Measurements from ENCODE around the gene RILPL2. TPM values are rescaled to one million over a fixed set of nuclear protein-coding genes. Genes with fewer than 3 reads are reported as not detected.
"Not testable (repeated sequence)": the region's sequence is repeated elsewhere in the genome, so short reads cannot be mapped to it uniquely, and the experiment has no call there.

The RILPL2 gene
- total RNA-seq, 1 experiment from 2014 or later = 2.2 TPM

DNA sequence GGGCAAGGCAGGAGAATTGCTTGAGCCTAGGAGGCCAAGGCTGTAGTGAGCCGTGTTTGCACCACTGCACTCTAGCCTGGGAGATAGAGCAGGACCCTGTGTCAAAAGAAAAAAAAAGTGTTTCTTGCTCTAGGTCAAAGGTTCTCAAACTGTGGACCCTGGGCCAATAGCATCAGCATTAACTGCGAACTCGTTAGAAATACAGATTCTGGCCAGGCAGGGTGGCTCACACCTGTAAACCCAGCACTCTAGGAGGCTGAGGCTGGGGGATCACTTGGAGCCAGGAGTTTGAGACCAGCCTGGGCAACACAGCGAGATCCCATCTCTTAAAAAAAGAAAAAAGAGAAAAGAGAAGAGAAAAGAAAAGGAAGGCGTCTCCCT lies 858 bp downstream of the RILPL2 start:
- H3K27me3 ChIP-seq = no peaks in the 10 kb centered on the region
- no peaks in the 10 kb centered on the region for H3K36me3 ChIP-seq
- no peak overlapping the region for H3K27ac ChIP-seq
- no peak for DNase-seq
- H3K4me3 ChIP-seq = peak overlapping the region; percentile 75
- no peaks in the 10 kb centered on the region for H3K9me3 ChIP-seq (replicated peaks)
- no peaks in the 10 kb centered on the region for H3K4me1 ChIP-seq

DNA sequence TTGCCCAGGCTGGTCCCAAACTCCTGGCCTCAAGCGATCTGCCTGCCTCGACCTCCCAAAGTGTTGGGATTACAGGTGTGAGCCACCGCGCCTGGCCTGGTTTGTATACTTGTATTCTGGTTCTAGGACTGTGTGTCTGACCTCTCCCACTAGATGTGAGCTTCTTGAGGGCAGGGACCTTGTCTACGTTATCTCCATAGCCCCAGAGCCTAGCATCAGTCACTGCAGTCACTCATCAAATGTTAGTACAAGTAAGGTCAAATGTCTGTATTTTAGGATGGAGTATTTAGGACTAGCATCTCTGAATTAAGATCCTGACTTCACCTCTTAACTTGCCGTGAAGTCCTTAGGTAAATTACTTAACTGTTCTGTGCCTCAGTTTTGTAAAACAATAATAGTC lies 2.9 kb downstream of the RILPL2 start:
- H3K4me1 ChIP-seq = no peaks in the 10 kb centered on the region
- H3K9me3 ChIP-seq (replicated peaks) = no peaks in the 10 kb centered on the region
- no peaks in the 10 kb centered on the region for H3K36me3 ChIP-seq
- no peak for DNase-seq
- no peaks in the 10 kb centered on the region for H3K27me3 ChIP-seq
- no peak overlapping the region for H3K27ac ChIP-seq
- H3K4me3 ChIP-seq = no peak overlapping the region

DNA sequence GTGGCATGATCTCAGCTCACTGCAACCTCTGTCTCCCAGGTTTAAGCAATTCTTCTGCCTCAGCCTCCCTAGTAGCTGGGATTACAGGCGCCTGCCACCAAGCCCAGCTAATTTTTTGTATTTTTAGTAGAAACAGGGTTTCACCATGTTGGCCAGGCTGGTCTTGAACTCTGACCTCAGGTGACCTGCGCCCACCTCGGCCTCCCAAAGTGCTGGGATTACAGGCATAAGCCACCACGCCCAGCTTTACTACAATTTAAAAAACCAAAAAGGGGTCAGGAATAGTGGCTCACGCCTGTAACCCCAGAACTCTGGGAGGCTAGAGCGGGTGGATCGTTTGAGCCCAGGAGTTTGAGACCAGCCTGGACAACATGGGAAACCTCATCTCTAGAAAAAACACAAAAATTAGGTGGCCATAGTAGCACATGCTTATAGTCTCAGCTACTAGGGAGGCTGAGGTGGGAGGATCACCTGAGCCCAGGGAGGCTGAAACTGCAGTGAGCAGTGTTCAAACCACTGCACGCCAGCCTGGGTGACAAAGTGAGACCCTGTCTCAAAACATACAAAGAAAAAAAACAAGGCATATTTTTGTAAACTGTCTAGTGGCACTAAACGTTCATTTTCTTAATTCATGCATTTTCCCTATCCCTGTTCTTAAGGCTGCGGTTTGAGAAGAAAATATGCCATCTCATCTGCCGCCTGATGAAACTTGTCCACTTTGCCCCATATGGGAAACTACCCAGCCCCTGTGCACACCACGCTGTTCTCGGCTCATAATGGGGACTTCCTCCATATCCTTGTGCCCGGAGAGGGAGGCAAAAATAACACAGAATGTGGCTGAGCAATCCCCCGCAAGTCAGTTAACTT lies 4.3 kb downstream of the RILPL2 start:
- not testable (repeated sequence) for H3K27ac ChIP-seq; DNase-seq; H3K9me3 ChIP-seq (replicated peaks); H3K36me3 ChIP-seq; H3K4me3 ChIP-seq; H3K4me1 ChIP-seq; H3K27me3 ChIP-seq

DNA sequence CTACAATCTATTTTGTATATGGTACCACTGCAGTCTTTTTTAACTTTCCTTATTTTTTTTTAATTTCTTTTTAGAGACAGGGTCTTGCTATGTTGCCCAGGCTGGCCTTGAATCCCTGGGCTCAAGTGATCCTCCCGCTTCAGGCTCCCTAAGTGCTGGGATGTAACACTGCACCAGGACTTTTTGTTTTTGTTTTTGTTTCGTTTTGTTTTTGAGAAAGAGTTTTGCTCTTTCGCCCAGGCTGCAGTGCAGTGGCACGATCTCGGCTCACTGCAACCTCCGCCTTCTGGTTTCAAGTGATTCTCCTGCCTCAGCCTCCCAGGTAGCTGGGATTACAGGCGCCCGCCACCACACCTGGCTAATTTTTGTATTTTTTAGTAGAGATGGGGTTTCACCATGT lies 7.4 kb downstream of the RILPL2 start:
- H3K27ac ChIP-seq; H3K4me3 ChIP-seq; H3K4me1 ChIP-seq; H3K9me3 ChIP-seq (replicated peaks); H3K27me3 ChIP-seq; H3K36me3 ChIP-seq; DNase-seq: not testable (repeated sequence)

DNA sequence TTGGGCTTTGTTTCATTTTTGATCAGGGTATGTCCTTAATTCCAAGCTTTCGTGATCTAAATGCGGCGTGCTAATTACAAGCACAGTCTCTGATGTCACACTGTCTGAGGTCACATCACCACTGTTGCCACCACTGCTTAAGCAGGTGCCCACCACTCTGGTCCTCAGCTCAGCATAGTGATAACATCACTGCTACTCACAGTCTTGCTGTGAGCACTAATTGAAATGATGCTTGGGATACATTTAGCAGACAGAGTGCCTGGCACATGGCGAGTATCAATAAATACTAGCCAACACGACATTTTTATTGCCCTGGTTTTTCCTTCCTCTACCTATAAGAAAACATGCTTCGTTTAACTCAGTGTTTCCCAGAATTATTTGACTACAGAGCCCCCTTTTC lies 7.9 kb downstream of the RILPL2 start:
- H3K27ac ChIP-seq = no peak overlapping the region
- H3K27me3 ChIP-seq = no peaks in the 10 kb centered on the region
- DNase-seq = no peak
- H3K4me1 ChIP-seq = no peaks in the 10 kb centered on the region
- no peaks in the 10 kb centered on the region for H3K9me3 ChIP-seq (replicated peaks)
- H3K4me3 ChIP-seq = no peak overlapping the region
- H3K36me3 ChIP-seq = no peaks in the 10 kb centered on the region

DNA sequence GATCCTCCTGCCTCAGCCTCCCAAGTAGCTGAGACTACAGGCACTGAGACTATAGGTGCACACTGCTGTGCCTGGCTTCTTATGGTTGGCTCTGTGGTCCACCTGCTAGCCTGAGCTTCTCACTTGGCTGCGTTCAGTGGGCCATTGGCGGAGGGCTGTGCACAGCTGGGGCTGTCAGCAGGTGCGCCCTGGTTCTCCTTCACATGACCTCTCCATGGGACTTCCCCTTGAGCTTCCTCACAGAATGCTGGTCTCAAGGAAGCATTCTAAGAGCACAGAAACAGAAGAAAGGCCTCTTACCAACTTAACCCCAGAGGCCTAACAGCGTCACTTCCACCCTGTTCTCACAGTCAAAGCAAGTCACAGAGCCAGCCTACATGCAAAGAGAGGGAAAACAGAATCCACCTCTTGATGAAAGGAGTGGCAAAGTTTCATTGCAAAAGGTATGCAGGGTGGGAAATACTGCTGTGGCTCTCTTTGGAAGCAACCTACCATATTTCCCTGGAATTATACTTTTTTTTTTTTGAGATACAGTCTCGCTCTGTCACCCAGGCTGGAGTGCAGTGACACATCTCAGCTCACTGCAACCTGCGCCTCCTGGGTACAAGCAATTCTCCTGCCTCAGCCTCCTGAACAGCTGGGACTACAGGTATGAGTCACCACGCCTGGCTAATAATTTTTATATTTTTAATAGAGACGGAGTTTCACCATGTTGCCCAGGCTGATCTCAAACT lies 9.3 kb downstream of the RILPL2 start:
- H3K36me3 ChIP-seq = no peaks in the 10 kb centered on the region
- no peak overlapping the region for H3K27ac ChIP-seq
- no peaks in the 10 kb centered on the region for H3K9me3 ChIP-seq (replicated peaks)
- H3K4me3 ChIP-seq = no peak overlapping the region
- no peaks in the 10 kb centered on the region for H3K27me3 ChIP-seq
- H3K4me1 ChIP-seq = no peaks in the 10 kb centered on the region
- DNase-seq = no peak

DNA sequence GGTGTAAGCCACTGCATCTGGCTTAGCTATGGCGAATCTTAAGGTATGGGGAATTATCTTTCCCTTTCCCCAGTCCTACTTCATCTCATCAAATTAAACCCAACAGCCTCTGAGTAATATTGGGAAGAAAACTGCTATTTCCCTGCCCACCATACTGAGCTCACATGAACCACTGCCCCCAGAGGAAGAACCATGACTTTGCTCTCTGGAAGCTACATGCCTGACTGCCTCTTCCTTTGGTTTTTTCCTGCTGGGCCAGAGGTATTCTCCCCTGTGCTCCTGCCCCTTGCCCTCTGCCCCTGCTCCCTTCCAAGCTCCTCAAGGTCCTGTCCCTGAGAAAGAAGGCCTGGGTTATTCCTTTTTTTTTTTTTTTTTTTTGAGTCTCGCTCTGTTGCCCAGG lies 15.2 kb downstream of the RILPL2 start:
- Histone ChIP-seq H3K27ac (no peak overlapping the region), H3K9me3 (replicated peaks) (no peaks in the 10 kb centered on the region), H3K4me3 (no peak overlapping the region), H3K4me1 (no peaks in the 10 kb centered on the region), H3K36me3 (no peaks in the 10 kb centered on the region), H3K27me3 (no peaks in the 10 kb centered on the region)
- DNase-seq = no peak

DNA sequence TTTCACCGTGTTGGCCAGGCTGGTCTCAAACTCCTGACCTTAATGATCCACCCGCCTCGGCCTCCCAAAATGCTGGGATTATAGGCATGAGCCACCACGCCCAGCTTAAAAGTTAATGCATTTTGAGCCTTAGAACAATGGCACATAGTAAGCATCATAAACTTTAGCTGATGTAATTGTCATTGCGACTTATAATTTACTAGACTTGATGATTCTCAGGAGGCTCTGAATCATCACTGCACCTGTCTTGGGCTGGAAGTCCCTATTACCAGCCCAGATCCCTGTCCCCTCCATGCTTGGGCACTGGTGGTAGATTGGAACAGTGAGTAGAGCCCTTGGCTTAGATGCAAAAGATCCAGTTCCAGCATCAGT lies 26.5 kb downstream of the RILPL2 start:
- no peaks in the 10 kb centered on the region for H3K4me1 ChIP-seq
- no peaks in the 10 kb centered on the region for H3K9me3 ChIP-seq (replicated peaks)
- no peaks in the 10 kb centered on the region for H3K27me3 ChIP-seq
- H3K36me3 ChIP-seq = peaks cover 10% of the 10 kb centered on the region; the same call in 1 of the 2 replicates
- no peak overlapping the region for H3K4me3 ChIP-seq
- H3K27ac ChIP-seq = no peak overlapping the region
- no peak for DNase-seq

DNA sequence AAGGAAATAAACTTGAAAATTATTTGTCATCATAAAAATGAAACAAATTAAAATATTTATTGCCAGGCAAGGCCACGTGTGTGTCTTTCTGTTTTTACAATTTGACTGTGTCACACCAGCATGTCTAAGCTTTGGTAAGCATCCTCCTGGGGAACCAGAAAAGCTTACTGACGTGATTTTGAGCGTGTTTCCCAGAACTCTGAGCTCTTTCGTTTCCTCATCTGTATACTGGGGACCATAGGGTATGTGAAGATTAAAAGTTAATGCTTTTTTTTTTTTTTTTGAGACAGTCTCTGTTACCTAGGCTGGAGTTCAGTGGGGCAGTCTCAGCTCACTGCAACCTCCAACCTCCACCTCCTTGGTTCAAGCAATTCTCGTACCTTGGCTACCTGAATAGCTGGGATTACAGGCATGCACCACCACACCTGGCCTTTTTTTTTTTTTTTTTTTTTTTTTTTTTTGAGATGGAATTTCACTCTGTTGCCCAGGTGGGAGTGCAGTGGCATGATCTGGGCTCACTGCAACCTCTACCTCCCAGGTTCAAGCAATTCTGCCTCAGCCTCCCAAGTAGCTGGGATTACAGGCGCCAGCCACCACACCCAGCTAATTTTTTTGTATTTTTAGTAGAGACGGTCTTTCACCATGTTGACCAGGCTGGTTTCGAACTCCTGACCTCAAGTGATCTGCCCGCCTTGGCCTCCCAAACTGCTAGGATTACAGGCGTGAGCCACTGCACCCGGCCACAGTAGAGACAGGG lies 27.0 kb downstream of the RILPL2 start:
- not testable (repeated sequence) for DNase-seq
- peaks cover 15% of the 10 kb centered on the region for H3K36me3 ChIP-seq

DNA sequence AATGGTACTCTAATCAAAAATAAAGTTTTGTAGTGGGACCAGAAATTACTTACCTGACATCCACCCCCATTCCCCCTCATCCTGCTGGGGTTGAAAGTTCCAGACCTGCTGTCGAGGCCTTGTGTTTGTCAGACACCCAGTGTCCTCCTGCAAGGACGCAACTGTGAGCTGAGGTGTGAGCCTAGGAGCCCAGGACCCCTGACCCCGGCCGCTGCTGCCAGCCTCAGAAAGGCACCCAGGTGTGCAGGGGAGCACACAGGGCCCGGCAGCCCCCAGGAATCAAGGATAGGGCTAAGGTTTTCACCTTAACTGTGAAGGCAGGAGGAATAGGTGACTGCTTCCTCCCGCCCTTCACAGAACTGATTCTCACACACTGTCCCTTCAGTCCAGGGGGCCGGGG lies 27.9 kb downstream of the RILPL2 start:
- H3K27me3 ChIP-seq; H3K4me1 ChIP-seq; H3K4me3 ChIP-seq; H3K9me3 ChIP-seq (replicated peaks); H3K27ac ChIP-seq; DNase-seq: not testable (repeated sequence)
- H3K36me3 ChIP-seq = peaks cover 22% of the 10 kb centered on the region

More for the DNA sequence above, 27.0 kb downstream of the RILPL2 start:
- not testable (repeated sequence) for H3K9me3 ChIP-seq (replicated peaks); H3K27me3 ChIP-seq; H3K4me3 ChIP-seq; H3K4me1 ChIP-seq; H3K27ac ChIP-seq

DNA sequence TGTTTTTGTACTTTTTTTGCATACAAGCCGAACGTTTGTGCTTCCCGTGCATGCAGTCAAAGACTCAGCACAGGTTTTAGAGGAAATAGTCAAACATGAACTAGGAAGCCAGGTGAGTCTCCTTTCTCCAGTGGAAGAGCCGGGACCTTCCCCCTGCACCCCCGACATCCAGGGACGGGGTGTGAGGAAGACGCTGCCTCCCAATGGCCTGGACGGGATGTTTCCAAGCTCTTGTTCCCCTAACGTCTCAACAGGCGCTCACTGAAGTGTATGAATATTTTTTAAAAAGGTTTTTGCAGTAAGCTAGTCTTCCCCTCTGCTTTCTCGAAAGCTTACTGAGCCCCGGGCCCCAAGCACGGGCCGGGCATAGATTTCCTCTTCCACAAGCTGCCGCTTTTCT lies 28.6 kb downstream of the RILPL2 start:
- not testable (repeated sequence) for H3K4me1 ChIP-seq; H3K4me3 ChIP-seq; H3K27me3 ChIP-seq; H3K9me3 ChIP-seq (replicated peaks); DNase-seq; H3K27ac ChIP-seq
- peaks cover 28% of the 10 kb centered on the region for H3K36me3 ChIP-seq

DNA sequence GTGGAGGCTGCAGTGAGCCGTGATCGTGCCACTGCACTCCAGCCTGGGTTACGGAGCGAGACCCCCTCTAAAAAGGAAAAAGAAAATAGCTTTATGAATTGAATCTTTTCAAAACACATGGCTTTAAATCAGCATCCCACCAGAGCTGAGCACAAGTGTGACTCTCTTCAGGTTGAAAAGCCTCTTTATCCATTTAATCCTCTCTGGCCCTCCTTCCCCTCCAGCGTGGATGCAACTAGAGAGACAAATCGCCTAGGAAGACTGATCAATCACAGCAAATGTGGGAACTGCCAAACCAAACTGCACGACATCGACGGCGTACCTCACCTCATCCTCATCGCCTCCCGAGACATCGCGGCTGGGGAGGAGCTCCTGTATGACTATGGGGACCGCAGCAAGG lies 29.2 kb downstream of the RILPL2 start:
- H3K9me3 ChIP-seq (replicated peaks); H3K27me3 ChIP-seq; H3K27ac ChIP-seq; H3K4me3 ChIP-seq; DNase-seq; H3K4me1 ChIP-seq: not testable (repeated sequence)
- H3K36me3 ChIP-seq = peaks cover 28% of the 10 kb centered on the region

DNA sequence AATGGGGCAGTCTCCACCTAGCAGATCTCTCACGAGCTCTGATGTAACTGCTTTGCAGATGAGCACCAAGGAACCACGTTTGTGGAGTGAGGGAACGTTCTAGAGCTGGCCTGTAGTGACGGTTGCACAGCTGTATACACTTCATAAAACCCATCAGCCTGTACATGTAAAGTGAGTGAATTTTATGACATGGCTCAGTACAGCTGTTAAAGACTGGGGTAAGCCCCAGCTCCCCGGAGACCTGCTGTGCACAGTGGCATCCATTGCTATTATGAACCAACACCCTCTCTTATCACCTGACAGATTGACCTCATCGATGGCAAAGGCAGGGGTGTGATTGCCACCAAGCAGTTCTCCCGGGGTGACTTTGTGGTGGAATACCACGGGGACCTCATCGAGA lies 31.9 kb downstream of the RILPL2 start:
- H3K27ac ChIP-seq = no peak overlapping the region
- no peaks in the 10 kb centered on the region for H3K9me3 ChIP-seq (replicated peaks)
- peaks cover 35% of the 10 kb centered on the region for H3K36me3 ChIP-seq
- H3K27me3 ChIP-seq = no peaks in the 10 kb centered on the region
- no peak overlapping the region for H3K4me3 ChIP-seq
- DNase-seq = no peak
- no peaks in the 10 kb centered on the region for H3K4me1 ChIP-seq

DNA sequence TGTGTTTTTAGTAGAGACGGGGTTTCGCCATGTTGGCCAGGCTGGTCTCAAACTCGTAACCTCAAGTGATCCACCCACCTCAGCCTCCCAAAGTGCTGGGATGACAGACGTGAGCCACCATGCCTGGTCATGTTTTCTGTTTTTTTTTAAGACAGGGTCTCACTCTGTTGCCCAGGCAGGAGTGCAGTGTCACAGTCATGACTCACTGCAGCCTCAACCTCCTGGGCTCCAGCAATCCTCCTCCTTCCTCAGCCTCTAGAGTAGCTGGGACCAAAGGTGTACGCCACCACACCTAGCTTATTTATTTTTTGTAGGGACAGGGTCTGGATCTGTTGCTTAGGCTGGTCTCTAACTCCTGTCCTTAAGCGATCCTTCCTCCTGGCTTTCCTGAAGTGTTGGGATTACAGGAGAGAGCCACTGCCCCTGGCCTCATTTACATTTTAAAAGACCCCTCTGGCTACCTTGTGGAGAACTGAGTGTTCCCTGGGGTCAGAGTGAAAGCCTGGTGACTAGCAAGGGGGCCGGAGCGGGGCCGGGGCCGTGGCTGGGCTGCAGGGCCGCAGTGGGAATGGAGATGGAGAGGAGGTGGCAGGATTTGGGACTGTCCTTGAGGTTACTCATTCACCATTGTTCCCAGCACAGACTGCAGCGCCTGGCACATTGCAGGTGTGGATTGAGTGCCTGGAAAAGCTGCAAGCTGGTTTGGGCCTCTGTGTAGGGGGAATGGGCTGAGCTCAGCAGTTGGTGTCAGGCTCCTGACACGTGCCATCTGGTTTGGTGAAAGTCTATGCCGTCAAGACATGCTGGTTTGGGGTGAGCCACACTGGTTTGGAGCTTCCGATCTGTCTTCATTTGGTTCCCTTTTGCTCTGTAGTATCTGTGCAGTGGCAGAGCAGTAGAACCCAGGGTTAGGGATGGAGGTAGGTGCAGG lies 34.5 kb downstream of the RILPL2 start:
- Histone ChIP-seq H3K9me3 (replicated peaks) (no peaks in the 10 kb centered on the region), H3K27me3 (no peaks in the 10 kb centered on the region), H3K4me1 (no peaks in the 10 kb centered on the region), H3K27ac (no peak overlapping the region), H3K36me3 (peaks cover 43% of the 10 kb centered on the region), H3K4me3 (no peak overlapping the region)
- no peak for DNase-seq

All from SJCRH30 (cell line).